ENCODE data around the gene PAK2. TPM values are rescaled to one million over a fixed set of nuclear protein-coding genes. Genes with fewer than 3 reads are reported as not detected.

Gene PAK2
- total and polyA plus RNA-seq, 9 of the 15 experiments (the other 6 are each of a cell fraction or from before 2014, with no cell fraction given) = 13.2 to 72.4 (median 35.7) TPM

DNA sequence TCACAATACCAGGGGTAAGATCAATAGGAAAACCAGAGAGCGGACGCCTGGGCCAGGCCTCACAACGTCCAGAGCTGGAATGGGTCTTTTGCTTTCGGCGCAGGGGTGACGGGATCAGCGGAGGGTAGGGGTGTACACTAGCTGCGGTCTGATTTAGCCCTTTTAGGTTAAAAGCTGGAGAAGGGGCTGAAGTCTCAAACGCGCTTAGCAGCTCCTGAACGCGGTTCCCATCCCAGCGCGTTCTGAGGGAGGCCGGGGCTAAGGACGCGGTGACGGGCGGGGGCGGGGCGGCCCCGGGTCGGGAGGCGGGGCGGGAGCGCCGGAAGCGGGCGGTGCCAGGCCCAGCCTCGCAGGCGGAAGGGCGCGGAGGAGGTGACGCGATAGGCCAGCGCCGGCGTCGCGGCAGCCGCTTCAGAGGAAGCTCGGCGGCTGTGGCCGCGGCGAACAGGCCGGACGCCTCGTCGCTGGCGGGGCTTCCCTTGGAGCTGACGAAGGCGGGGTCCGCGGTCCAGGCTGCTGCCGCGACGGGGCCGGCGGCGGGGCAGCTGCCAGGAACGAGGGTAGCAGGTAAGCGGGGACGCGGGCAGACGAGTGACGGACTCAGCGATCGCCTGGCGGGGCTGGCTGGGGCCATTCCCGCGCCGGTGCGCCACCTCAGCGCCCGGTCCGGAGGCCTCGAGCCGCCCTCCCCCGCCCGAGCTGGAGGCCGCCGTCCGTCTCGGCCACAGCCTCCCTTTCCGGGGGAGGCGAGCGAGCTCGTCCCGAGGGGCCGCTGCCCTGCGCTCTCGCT lies 128.0 kb downstream of the PAK2 start, which contains the start of gene SENP5 (continued):
- TF ChIP-seq, protein P1, sequence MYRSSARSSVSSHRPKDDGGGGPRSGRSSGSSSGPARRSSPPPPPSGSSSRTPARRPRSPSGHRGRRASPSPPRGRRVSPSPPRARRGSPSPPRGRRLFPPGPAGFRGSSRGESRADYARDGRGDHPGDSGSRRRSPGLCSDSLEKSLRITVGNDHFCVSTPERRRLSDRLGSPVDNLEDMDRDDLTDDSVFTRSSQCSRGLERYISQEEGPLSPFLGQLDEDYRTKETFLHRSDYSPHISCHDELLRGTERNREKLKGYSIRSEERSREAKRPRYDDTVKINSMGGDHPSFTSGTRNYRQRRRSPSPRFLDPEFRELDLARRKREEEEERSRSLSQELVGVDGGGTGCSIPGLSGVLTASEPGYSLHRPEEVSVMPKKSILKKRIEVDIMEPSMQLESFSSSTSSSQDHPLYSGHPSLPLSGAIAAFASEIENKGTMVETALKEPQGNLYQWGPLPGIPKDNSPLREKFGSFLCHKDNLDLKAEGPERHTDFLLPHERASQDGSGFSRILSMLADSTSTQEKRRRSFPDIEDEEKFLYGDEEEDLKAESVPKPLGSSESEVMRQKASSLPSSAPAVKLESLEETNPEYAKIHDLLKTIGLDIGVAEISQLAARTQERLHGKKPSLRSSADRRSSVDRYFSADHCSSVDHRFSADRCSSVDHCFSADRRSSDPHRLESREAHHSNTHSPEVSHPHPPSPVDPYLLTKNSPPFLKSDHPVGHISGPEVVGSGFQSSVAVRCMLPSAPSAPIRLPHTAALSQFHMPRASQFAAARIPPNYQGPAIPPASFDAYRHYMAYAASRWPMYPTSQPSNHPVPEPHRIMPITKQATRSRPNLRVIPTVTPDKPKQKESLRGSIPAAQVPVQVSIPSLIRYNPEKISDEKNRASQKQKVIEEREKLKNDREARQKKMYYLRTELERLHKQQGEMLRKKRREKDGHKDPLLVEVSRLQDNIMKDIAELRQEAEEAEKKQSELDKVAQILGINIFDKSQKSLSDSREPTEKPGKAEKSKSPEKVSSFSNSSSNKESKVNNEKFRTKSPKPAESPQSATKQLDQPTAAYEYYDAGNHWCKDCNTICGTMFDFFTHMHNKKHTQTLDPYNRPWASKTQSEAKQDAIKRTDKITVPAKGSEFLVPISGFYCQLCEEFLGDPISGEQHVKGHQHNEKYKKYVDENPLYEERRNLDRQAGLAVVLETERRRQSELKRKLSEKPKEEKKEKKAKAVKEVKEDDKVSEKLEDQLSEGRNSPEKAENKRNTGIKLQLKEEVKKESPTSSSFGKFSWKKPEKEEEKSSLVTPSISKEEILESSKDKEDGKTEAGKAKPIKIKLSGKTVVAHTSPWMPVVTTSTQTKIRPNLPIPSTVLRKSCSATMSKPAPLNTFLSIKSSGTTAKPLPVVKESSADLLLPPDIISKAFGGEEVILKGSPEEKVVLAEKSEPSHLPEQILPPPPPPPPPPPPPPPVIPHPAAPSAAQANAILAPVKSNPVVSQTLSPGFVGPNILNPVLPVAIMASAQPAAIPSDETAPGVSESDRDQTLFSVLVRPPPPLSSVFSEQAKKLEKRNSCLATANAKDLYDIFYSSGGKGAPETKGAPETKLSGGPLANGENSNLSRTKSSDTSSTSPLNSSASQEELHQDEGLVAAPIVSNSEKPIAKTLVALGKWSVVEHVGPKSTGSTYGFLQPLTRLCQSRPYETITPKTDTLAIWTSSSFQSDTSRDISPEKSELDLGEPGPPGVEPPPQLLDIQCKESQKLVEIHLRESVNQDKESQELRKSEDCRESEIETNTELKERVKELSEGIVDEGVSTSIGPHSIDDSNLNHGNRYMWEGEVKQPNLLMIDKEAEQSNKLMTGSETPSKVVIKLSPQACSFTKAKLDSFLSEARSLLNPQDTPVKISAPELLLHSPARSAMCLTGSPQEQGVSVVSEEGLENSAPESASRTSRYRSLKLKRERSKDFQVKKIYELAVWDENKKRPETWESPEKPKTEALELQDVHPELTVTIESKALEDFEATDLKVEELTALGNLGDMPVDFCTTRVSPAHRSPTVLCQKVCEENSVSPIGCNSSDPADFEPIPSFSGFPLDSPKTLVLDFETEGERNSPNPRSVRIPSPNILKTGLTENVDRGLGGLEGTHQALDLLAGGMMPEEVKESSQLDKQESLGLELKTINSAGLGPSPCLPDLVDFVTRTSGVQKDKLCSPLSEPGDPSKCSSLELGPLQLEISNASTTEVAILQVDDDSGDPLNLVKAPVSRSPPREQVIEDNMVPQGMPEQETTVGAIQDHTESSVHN (IDR thresholded peaks at IDR 0.05; ENCODE audit: borderline replicate concordance in 1 of 2, low read depth in 1 of 2) = no peak
- TF ChIP-seq HNRNPLL (IDR thresholded peaks at IDR 0.05; ENCODE audit: low read depth, low read length, poor library complexity, severe bottlenecking) (no peak), ZNF507 (tag; conservative IDR thresholded peaks at IDR 0.05) (no peak), PTBP1 (IDR thresholded peaks at IDR 0.05; ENCODE audit: low read depth, low read length) (no peak), ZNF121 (CRISPR knock-in tag; conservative IDR thresholded peaks at IDR 0.05) (no peak), MED1 (CRISPR knock-in tag; IDR thresholded peaks at IDR 0.05; ENCODE audit: borderline replicate concordance) (no peak), HEY1 (CRISPR knock-in tag; IDR thresholded peaks at IDR 0.05; ENCODE audit: borderline replicate concordance) (no peak), ZNF584 (CRISPR knock-in tag; IDR thresholded peaks at IDR 0.05; ENCODE audit: low read depth) (no peak), CBX8 (IDR thresholded peaks at IDR 0.05; ENCODE audit: borderline replicate concordance, extremely low read depth, low read depth, low read length, poor library complexity, severe bottlenecking) (no peak), CHCHD3 (CRISPR knock-in tag; IDR thresholded peaks at IDR 0.05) (no peak), WHSC1 (IDR thresholded peaks at IDR 0.05; ENCODE audit: low read length) (no peak), THRAP3 (IDR thresholded peaks at IDR 0.05; ENCODE audit: borderline replicate concordance) (no peak), TGIF2 (CRISPR knock-in tag; IDR thresholded peaks at IDR 0.05) (no peak)
- TF ChIP-seq, protein P2, sequence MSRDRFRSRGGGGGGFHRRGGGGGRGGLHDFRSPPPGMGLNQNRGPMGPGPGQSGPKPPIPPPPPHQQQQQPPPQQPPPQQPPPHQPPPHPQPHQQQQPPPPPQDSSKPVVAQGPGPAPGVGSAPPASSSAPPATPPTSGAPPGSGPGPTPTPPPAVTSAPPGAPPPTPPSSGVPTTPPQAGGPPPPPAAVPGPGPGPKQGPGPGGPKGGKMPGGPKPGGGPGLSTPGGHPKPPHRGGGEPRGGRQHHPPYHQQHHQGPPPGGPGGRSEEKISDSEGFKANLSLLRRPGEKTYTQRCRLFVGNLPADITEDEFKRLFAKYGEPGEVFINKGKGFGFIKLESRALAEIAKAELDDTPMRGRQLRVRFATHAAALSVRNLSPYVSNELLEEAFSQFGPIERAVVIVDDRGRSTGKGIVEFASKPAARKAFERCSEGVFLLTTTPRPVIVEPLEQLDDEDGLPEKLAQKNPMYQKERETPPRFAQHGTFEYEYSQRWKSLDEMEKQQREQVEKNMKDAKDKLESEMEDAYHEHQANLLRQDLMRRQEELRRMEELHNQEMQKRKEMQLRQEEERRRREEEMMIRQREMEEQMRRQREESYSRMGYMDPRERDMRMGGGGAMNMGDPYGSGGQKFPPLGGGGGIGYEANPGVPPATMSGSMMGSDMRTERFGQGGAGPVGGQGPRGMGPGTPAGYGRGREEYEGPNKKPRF (IDR thresholded peaks at IDR 0.05; ENCODE audit: low read depth, low read length) = no peak
- TF ChIP-seq, protein P3, sequence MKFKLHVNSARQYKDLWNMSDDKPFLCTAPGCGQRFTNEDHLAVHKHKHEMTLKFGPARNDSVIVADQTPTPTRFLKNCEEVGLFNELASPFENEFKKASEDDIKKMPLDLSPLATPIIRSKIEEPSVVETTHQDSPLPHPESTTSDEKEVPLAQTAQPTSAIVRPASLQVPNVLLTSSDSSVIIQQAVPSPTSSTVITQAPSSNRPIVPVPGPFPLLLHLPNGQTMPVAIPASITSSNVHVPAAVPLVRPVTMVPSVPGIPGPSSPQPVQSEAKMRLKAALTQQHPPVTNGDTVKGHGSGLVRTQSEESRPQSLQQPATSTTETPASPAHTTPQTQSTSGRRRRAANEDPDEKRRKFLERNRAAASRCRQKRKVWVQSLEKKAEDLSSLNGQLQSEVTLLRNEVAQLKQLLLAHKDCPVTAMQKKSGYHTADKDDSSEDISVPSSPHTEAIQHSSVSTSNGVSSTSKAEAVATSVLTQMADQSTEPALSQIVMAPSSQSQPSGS (CRISPR knock-in tag; IDR thresholded peaks at IDR 0.05) = no peak
